Mesendoderm (in vitro differentiated cells): ENCODE results near the gene CASQ2.

Experiments
- DNase-seq: peaks from one replicate; pipeline ENCODE4 v3.0.0; 2013
- H2AK5ac ChIP-seq: 2 replicates; pipeline ENCODE4 v1.6.1; 2013; ENCODE audit warnings: low read length, inconsistent platforms
- H2BK120ac ChIP-seq: 2 replicates; pipeline ENCODE4 v1.6.1; 2013; ENCODE audit warnings: low read depth, mild to moderate bottlenecking, low read length, moderate library complexity, mixed read lengths
- H2BK15ac ChIP-seq: replicated peaks from 2 replicates; pipeline ENCODE4 v1.6.1; 2013; ENCODE audit warnings: low read depth, mild to moderate bottlenecking, moderate library complexity
- H2BK5ac ChIP-seq: 2 replicates; pipeline ENCODE4 v1.6.1; 2013; ENCODE audit warnings: low read length, inconsistent platforms
- H3K18ac ChIP-seq: 2 replicates; pipeline ENCODE4 v1.6.1; 2013; ENCODE audit warnings: mild to moderate bottlenecking, low read length, mixed read lengths
- H3K23ac ChIP-seq: one replicate; pipeline ENCODE4 v1.6.1; 2013; ENCODE audit warnings: low read length
- H3K27ac ChIP-seq: 2 replicates; pipeline ENCODE4 v1.5.1; 2013; ENCODE audit warnings: low read depth, mild to moderate bottlenecking, inconsistent platforms, low read length, moderate library complexity
- H3K27me3 ChIP-seq: 2 replicates; pipeline ENCODE4 v1.6.1; 2013; ENCODE audit warnings: low read length, control low read depth, mild to moderate bottlenecking, inconsistent platforms; ENCODE audit not compliant: insufficient read depth, poor library complexity
- H3K36me3 ChIP-seq: 2 replicates; pipeline ENCODE4 v1.6.1; 2013; ENCODE audit warnings: low read length, inconsistent platforms; ENCODE audit not compliant: control insufficient read depth, insufficient read depth
- H3K4ac ChIP-seq: one replicate; pipeline ENCODE4 v1.6.1; 2013; ENCODE audit warnings: low read depth, mild to moderate bottlenecking, low read length, moderate library complexity
- H3K4me1 ChIP-seq: 2 replicates; pipeline ENCODE4 v1.6.1; 2013; ENCODE audit warnings: low read depth, low read length, inconsistent platforms; ENCODE audit not compliant: control insufficient read depth
- H3K4me2 ChIP-seq: 2 replicates; pipeline ENCODE4 v1.6.1; 2013; ENCODE audit warnings: low read length
- H3K4me3 ChIP-seq: 2 replicates; pipeline ENCODE4 v1.5.1; 2013; ENCODE audit warnings: mild to moderate bottlenecking, low read length
- H3K56ac ChIP-seq: one replicate; pipeline ENCODE4 v1.6.1; 2013; ENCODE audit warnings: low read length
- H3K79me1 ChIP-seq: 2 replicates; pipeline ENCODE4 v1.6.1; 2013; ENCODE audit warnings: low read length, inconsistent platforms
- H3K79me2 ChIP-seq: 2 replicates; pipeline ENCODE4 v1.6.1; 2013; ENCODE audit warnings: mild to moderate bottlenecking, low read length; ENCODE audit not compliant: control insufficient read depth, insufficient read depth
- H3K9ac ChIP-seq: 2 replicates; pipeline ENCODE4 v1.6.1; 2013; ENCODE audit warnings: low read length, inconsistent platforms
- H4K5ac ChIP-seq: one replicate; pipeline ENCODE4 v1.6.1; 2013; ENCODE audit warnings: low read length
- H4K8ac ChIP-seq: one replicate; pipeline ENCODE4 v1.6.1; 2013; ENCODE audit warnings: low read depth, mild to moderate bottlenecking, control low read depth, low read length, moderate library complexity
- WGBS: extraction: QIAGEN DNeasy Blood & Tissue Kit; methylation state at CpG from one replicate; pipeline ENCODE4 v1.1.7; 2013; ENCODE audit warnings: low lambda C conversion rate, missing lambda C conversion rate; ENCODE audit not compliant: insufficient coverage; ENCODE audit errors: extremely low coverage; 5-methylcytosine and 5-hydroxymethylcytosine counted together

Gene CASQ2

GRCh38 chr1:115790846-115791245 is 22.3 kb upstream of the CASQ2 start:
- Histone ChIP-seq H3K27me3 (no peaks in the 10 kb centered on the region), H3K79me2 (no peaks in the 10 kb centered on the region), H3K4me1 (peaks cover 14% of the 10 kb centered on the region), H3K4me2 (no peak overlapping the region), H3K9ac (no peak overlapping the region), H3K56ac (peak overlapping the region; percentile 35), H4K8ac (no peak overlapping the region), H3K27ac (no peak overlapping the region), H3K36me3 (no peaks in the 10 kb centered on the region), H2AK5ac (no peak overlapping the region), H3K4ac (no peak overlapping the region), H3K79me1 (no peaks in the 10 kb centered on the region), H3K18ac (no peak overlapping the region), H3K23ac (no peak overlapping the region), H3K4me3 (no peak overlapping the region), H2BK5ac (peak overlapping the region; percentile 1), H4K5ac (no peak overlapping the region), H2BK120ac (no peak overlapping the region), H2BK15ac (no peak overlapping the region)
- WGBS = no CpG with 5 or more reads among the region's 6 CpGs
- peak; percentile 40 for DNase-seq

DNA sequence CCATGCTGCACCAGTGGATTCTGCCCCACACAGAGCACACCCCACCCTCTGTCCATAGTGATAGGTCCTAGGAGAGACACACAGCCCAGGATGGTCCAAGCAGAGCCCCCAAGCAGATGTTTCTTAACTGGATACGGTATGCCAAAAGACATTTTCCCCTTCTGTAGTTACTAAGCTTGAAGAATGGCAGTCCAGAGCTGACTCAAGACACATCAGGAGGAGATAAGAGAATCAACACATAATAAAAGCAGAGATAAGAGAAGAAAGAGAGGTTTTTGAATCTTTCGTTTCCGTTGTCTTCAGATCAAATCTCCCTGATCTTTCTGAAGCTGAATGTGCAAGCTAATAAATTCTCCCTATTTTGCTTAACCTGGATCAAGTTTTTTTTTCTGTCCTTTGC is 21.8 kb upstream of the CASQ2 start:
- H4K8ac ChIP-seq = no peak overlapping the region
- peak overlapping the region; percentile 47 for H3K27ac ChIP-seq
- H3K4ac ChIP-seq = no peak overlapping the region
- no peak overlapping the region for H2AK5ac ChIP-seq
- H3K79me2 ChIP-seq = no peaks in the 10 kb centered on the region
- no peak overlapping the region for H3K56ac ChIP-seq
- H3K4me2 ChIP-seq = no peak overlapping the region
- H3K9ac ChIP-seq = no peak overlapping the region
- no peak overlapping the region for H3K18ac ChIP-seq
- no peak overlapping the region for H2BK15ac ChIP-seq
- H3K23ac ChIP-seq = no peak overlapping the region
- H3K27me3 ChIP-seq = no peaks in the 10 kb centered on the region
- H2BK5ac ChIP-seq = no peak overlapping the region
- peaks cover 14% of the 10 kb centered on the region for H3K4me1 ChIP-seq
- peak; percentile 75 for DNase-seq
- H4K5ac ChIP-seq = no peak overlapping the region
- no peak overlapping the region for H3K4me3 ChIP-seq
- no peaks in the 10 kb centered on the region for H3K36me3 ChIP-seq
- H2BK120ac ChIP-seq = no peak overlapping the region
- no CpG with 5 or more reads among the region's 3 CpGs for WGBS
- no peaks in the 10 kb centered on the region for H3K79me1 ChIP-seq

DNA sequence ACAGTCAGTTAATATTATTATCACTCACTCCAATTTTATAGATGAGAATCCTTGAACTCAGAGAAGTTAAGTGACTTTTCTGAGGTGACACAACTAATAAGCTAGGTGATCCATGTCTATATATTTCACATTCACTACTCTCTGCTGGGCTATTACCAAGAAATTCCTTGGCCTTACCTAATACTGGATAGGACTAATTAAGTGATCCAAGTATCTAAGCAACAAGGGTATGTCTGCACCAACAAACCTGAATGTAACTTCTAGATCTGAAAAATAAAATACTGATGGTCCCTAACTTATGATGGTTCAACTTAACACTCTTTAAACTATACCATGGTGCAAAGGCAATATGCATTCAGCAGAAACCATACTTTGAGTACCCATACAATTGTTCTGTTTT is 14.8 kb upstream of the CASQ2 start:
- Histone ChIP-seq H3K4me1 (no peaks in the 10 kb centered on the region), H3K4me3 (no peak overlapping the region), H2BK5ac (no peak overlapping the region), H2BK120ac (no peak overlapping the region), H3K9ac (no peak overlapping the region), H2AK5ac (no peak overlapping the region), H3K4ac (no peak overlapping the region), H4K8ac (no peak overlapping the region), H3K36me3 (no peaks in the 10 kb centered on the region), H3K56ac (no peak overlapping the region), H4K5ac (no peak overlapping the region), H3K18ac (no peak overlapping the region), H2BK15ac (no peak overlapping the region), H3K79me1 (no peaks in the 10 kb centered on the region), H3K27ac (no peak overlapping the region), H3K79me2 (no peaks in the 10 kb centered on the region), H3K4me2 (no peak overlapping the region), H3K23ac (no peak overlapping the region), H3K27me3 (no peaks in the 10 kb centered on the region)
- DNase-seq = no peak

DNA sequence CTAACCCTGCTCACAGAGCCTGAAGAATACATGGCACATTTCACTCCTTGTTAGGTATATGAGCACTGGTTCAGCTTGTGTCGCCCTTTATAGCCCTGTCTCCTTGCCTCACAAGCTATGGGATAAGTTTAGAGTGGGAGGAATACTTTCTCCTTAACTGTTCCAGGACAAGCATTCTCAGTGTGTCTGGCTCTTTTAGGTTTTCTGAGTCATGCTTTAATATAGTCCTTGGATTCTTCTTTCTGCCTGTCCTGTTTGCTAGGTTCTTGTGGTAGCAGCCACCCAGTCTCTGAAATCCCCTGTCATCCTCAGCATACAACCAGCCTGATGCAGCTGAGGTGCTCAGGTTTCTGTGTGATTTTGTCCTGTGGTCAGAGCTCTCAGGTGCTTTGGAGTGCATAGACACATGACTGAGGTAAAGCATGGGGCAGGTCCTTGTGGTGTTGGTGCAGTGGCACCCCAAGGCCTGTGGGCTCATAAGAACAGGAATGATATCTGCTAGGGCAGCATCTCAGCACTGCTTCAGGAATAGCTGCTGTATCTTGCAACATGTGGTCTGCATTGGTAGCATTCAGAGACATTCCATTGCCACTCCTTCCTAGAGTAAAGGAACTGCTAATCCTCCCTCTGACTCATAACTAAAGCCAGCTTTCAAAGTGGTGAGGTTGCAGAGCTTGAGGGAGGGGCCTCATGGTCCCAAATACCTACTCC is 14.2 kb upstream of the CASQ2 start:
- H3K36me3 ChIP-seq = no peaks in the 10 kb centered on the region
- H3K4me2 ChIP-seq = no peak overlapping the region
- H3K4me3 ChIP-seq = no peak overlapping the region
- no peak overlapping the region for H3K4ac ChIP-seq
- no peak overlapping the region for H4K5ac ChIP-seq
- no peaks in the 10 kb centered on the region for H3K79me1 ChIP-seq
- H2BK5ac ChIP-seq = no peak overlapping the region
- no peaks in the 10 kb centered on the region for H3K4me1 ChIP-seq
- peak overlapping the region; percentile 4 for H3K27ac ChIP-seq
- no CpG with 5 or more reads among the region's 1 CpG for WGBS
- no peak overlapping the region for H2BK120ac ChIP-seq
- H3K79me2 ChIP-seq = no peaks in the 10 kb centered on the region
- H2AK5ac ChIP-seq = no peak overlapping the region
- H3K27me3 ChIP-seq = no peaks in the 10 kb centered on the region
- H3K18ac ChIP-seq = peak overlapping the region; percentile 56
- no peak overlapping the region for H3K23ac ChIP-seq
- no peak overlapping the region for H2BK15ac ChIP-seq
- H3K9ac ChIP-seq = no peak overlapping the region
- H4K8ac ChIP-seq = no peak overlapping the region
- peak; percentile 97 for DNase-seq
- H3K56ac ChIP-seq = no peak overlapping the region

DNA sequence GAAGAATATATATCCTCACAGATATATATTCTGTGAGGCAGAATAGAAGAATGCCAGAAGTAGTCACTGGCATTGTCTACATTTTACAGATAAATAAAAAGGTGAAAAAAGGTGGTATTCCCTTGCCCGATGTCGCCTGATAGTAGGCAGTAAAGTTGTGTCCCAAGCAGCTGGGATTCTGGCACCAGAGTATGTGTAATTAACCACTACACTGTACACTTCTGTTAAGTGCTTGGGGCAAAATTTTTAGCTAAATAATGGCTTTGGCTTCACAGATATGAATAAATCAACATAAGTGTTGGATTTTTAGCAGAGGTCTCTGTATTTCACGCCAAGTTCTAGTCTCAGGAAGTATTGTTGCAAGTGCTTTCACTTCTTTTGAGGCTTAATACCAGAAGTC is 13.3 kb upstream of the CASQ2 start:
- no peak overlapping the region for H3K27ac ChIP-seq

DNA sequence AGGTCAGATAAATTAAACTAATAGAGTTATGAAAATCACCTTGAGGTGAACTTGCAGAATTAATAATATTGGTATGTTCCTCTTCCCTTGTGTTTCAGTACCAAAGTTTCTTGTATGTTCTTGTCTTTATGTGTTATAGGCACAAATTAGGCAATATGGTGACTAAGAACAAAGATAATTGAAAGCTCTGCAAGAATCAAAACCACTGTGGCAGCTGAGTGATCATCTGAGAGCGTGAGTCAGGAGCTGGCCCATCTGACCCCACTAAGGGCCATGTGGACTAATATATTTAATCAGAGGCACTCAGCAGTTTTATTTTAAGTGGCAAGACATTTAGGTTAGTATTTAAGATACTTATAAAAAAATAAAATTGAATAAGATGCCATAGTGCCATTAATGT is 12.8 kb upstream of the CASQ2 start:
- no peak overlapping the region for H3K4ac ChIP-seq
- no peak overlapping the region for H2BK15ac ChIP-seq
- no peak overlapping the region for H3K27ac ChIP-seq
- no peaks in the 10 kb centered on the region for H3K36me3 ChIP-seq
- H3K79me1 ChIP-seq = no peaks in the 10 kb centered on the region
- H3K23ac ChIP-seq = no peak overlapping the region
- DNase-seq = no peak
- no peak overlapping the region for H4K8ac ChIP-seq
- no peak overlapping the region for H3K4me3 ChIP-seq
- H2AK5ac ChIP-seq = no peak overlapping the region
- H3K9ac ChIP-seq = no peak overlapping the region
- H3K18ac ChIP-seq = no peak overlapping the region
- no peaks in the 10 kb centered on the region for H3K27me3 ChIP-seq
- no peak overlapping the region for H3K56ac ChIP-seq
- WGBS = no CpG with 5 or more reads among the region's 1 CpG
- no peak overlapping the region for H2BK5ac ChIP-seq
- no peak overlapping the region for H3K4me2 ChIP-seq
- H3K4me1 ChIP-seq = no peaks in the 10 kb centered on the region
- H4K5ac ChIP-seq = no peak overlapping the region
- no peak overlapping the region for H2BK120ac ChIP-seq
- no peaks in the 10 kb centered on the region for H3K79me2 ChIP-seq

More for the DNA sequence above, 13.3 kb upstream of the CASQ2 start:
- Histone ChIP-seq H2BK15ac (no peak overlapping the region), H3K56ac (no peak overlapping the region), H2BK5ac (no peak overlapping the region), H3K4me2 (no peak overlapping the region), H3K36me3 (no peaks in the 10 kb centered on the region), H3K18ac (no peak overlapping the region), H4K8ac (no peak overlapping the region), H2AK5ac (no peak overlapping the region), H3K9ac (no peak overlapping the region), H3K4me3 (no peak overlapping the region), H4K5ac (no peak overlapping the region), H3K23ac (no peak overlapping the region), H3K4ac (no peak overlapping the region), H3K4me1 (no peaks in the 10 kb centered on the region), H3K79me1 (no peaks in the 10 kb centered on the region), H3K79me2 (no peaks in the 10 kb centered on the region), H3K27me3 (no peaks in the 10 kb centered on the region), H2BK120ac (no peak overlapping the region)
- DNase-seq = no peak
- no CpG with 5 or more reads among the region's 3 CpGs for WGBS
